WTC11 (cell line): ENCODE data around the gene UBASH3A. TPM values are rescaled to one million over a fixed set of nuclear protein-coding genes. Genes with fewer than 3 reads are reported as not detected.

Experiments used
- ATAC-seq: fragments of 200-7000 bp; cut with Tn5 transposase; 2 replicates; pipeline ENCODE4 v1.10.0; 2021; ENCODE audit warnings: mild to moderate bottlenecking, moderate library complexity
- CTCF ChIA-PET: fragments of 300-600 bp; sonication (Branson Sonifier 250); formaldehyde crosslinking; loops from one replicate; lab custom pipeline; 2021; ENCODE audit warnings: antibody characterized with exemption; lab: Charles Lee
- POLR2A ChIA-PET: fragments of 350-600 bp; sonication (Branson Sonifier 250); formaldehyde crosslinking; loops from one replicate; lab custom pipeline; 2021; ENCODE audit warnings: antibody characterized with exemption; lab: Charles Lee
- DNase-seq: peaks from one replicate; pipeline ENCODE4 v3.0.0; 2021; ENCODE audit warnings: low spot score
- H3K27ac Mint-ChIP-seq: 2 replicates; pipeline ENCODE4 v1.8.0; 2021; ENCODE audit warnings: mixed read lengths
- H3K27me3 Mint-ChIP-seq: 2 replicates; pipeline ENCODE4 v1.8.0; 2021; ENCODE audit warnings: low read depth, mild to moderate bottlenecking, moderate library complexity, mixed read lengths
- H3K36me3 Mint-ChIP-seq: 2 replicates; pipeline ENCODE4 v1.8.0; 2021; ENCODE audit warnings: mixed read lengths
- H3K4me1 Mint-ChIP-seq: 2 replicates; pipeline ENCODE4 v1.8.0; 2022; ENCODE audit warnings: mixed read lengths
- H3K4me3 Mint-ChIP-seq: 2 replicates; pipeline ENCODE4 v1.8.0; 2021; ENCODE audit warnings: mild to moderate bottlenecking, moderate library complexity, mixed read lengths
- H3K9me3 Mint-ChIP-seq: 2 replicates; pipeline ENCODE4 v1.8.0; 2021; ENCODE audit warnings: mixed read lengths
- CREM ChIP-seq: sonication (generic); formaldehyde crosslinking; IDR thresholded peaks from 2 replicates; pipeline ENCODE4 v1.8.1; 2022; ENCODE audit warnings: mild to moderate bottlenecking, missing genetic modification reagents, moderate library complexity
- FOXP1 ChIP-seq: sonication (generic); formaldehyde crosslinking; IDR thresholded peaks from 2 replicates; pipeline ENCODE4 v1.8.0; 2022; ENCODE audit warnings: missing genetic modification reagents, mild to moderate bottlenecking, moderate library complexity, borderline replicate concordance
- GABPB1 ChIP-seq: sonication (generic); formaldehyde crosslinking; IDR thresholded peaks from 2 replicates; pipeline ENCODE4 v1.8.1; 2023; ENCODE audit warnings: mild to moderate bottlenecking, missing genetic modification reagents
- NFATC4 ChIP-seq: fragments of 250-450 bp; sonication (Bioruptor Pico); IDR thresholded peaks from 2 replicates; pipeline ENCODE4 v1.9.0; 2021; ENCODE audit warnings: mild to moderate bottlenecking
- TCF7 ChIP-seq: sonication (generic); formaldehyde crosslinking; IDR thresholded peaks from 2 replicates; pipeline ENCODE4 v1.8.0; 2022; ENCODE audit warnings: mild to moderate bottlenecking, low read depth, missing genetic modification reagents, moderate library complexity
- TEAD1 ChIP-seq: sonication (generic); formaldehyde crosslinking; IDR thresholded peaks from 2 replicates; pipeline ENCODE4 v1.8.0; 2022; ENCODE audit warnings: mild to moderate bottlenecking, missing genetic modification reagents
- ZBTB21 ChIP-seq: sonication (generic); formaldehyde crosslinking; IDR thresholded peaks from 2 replicates; pipeline ENCODE4 v1.8.1; 2023; ENCODE audit warnings: mild to moderate bottlenecking, missing genetic modification reagents, borderline replicate concordance
- ZNF263 ChIP-seq: sonication (generic); formaldehyde crosslinking; IDR thresholded peaks from 2 replicates; pipeline ENCODE4 v1.8.1; 2022; ENCODE audit warnings: low read depth, mild to moderate bottlenecking, moderate library complexity, missing genetic modification reagents
- total RNA-seq: library from RNA; stranded (reverse); gene quantifications from 3 replicates; pipeline ENCODE4 v1.2.3, GENCODE V29; 2021
- TF ChIP-seq, protein P1 (sequence below): sonication (generic); formaldehyde crosslinking; IDR thresholded peaks from 2 replicates; pipeline ENCODE4 v1.8.1; 2022; ENCODE audit warnings: low read depth, mild to moderate bottlenecking, moderate library complexity, missing genetic modification reagents, borderline replicate concordance
- TF ChIP-seq, protein P2 (sequence below): fragments of 250-450 bp; sonication (Bioruptor Pico); IDR thresholded peaks from 2 replicates; pipeline ENCODE4 v1.9.0; 2021; ENCODE audit warnings: mild to moderate bottlenecking
- TF ChIP-seq, protein P3 (sequence below): sonication (generic); formaldehyde crosslinking; IDR thresholded peaks from 2 replicates; pipeline ENCODE4 v1.8.1; 2022; ENCODE audit warnings: mild to moderate bottlenecking, moderate library complexity, missing genetic modification reagents
- TF ChIP-seq, protein P4 (sequence below): fragments of 250-450 bp; sonication (Bioruptor Pico); IDR thresholded peaks from 2 replicates; pipeline ENCODE4 v1.8.0; 2021; ENCODE audit warnings: mild to moderate bottlenecking
- TF ChIP-seq, protein P5 (sequence below): fragments of 250-450 bp; sonication (Bioruptor Pico); IDR thresholded peaks from 2 replicates; pipeline ENCODE4 v1.9.0; 2021; ENCODE audit warnings: mild to moderate bottlenecking
- TF ChIP-seq, protein P6 (sequence below): sonication (generic); formaldehyde crosslinking; IDR thresholded peaks from 2 replicates; pipeline ENCODE4 v1.8.0; 2022; ENCODE audit warnings: mild to moderate bottlenecking, missing genetic modification reagents
- TF ChIP-seq, protein P7 (sequence below): fragments of 250-450 bp; sonication (Bioruptor Pico); conservative IDR thresholded peaks from 2 replicates; pipeline ENCODE4 v1.9.0; 2021; ENCODE audit warnings: mild to moderate bottlenecking
- TF ChIP-seq, protein P8 (sequence below): sonication (generic); formaldehyde crosslinking; IDR thresholded peaks from 2 replicates; pipeline ENCODE4 v1.8.1; 2022; ENCODE audit warnings: mild to moderate bottlenecking, missing genetic modification reagents, moderate library complexity, borderline replicate concordance
- TF ChIP-seq, protein P9 (sequence below): sonication (generic); formaldehyde crosslinking; IDR thresholded peaks from 2 replicates; pipeline ENCODE4 v1.8.1; 2022; ENCODE audit warnings: low read depth, missing genetic modification reagents, borderline replicate concordance
- TF ChIP-seq, protein P10 (sequence below): sonication (generic); formaldehyde crosslinking; conservative IDR thresholded peaks from 2 replicates; pipeline ENCODE4 v1.8.1; 2023; ENCODE audit warnings: mild to moderate bottlenecking, low read depth, missing genetic modification reagents, moderate library complexity
- TF ChIP-seq, protein P11 (sequence below): sonication (generic); formaldehyde crosslinking; IDR thresholded peaks from 2 replicates; pipeline ENCODE4 v1.8.0; 2022; ENCODE audit warnings: mild to moderate bottlenecking, missing genetic modification reagents

UBASH3A gene
- total RNA-seq, 1 experiment from 2014 or later = not detected

DNA sequence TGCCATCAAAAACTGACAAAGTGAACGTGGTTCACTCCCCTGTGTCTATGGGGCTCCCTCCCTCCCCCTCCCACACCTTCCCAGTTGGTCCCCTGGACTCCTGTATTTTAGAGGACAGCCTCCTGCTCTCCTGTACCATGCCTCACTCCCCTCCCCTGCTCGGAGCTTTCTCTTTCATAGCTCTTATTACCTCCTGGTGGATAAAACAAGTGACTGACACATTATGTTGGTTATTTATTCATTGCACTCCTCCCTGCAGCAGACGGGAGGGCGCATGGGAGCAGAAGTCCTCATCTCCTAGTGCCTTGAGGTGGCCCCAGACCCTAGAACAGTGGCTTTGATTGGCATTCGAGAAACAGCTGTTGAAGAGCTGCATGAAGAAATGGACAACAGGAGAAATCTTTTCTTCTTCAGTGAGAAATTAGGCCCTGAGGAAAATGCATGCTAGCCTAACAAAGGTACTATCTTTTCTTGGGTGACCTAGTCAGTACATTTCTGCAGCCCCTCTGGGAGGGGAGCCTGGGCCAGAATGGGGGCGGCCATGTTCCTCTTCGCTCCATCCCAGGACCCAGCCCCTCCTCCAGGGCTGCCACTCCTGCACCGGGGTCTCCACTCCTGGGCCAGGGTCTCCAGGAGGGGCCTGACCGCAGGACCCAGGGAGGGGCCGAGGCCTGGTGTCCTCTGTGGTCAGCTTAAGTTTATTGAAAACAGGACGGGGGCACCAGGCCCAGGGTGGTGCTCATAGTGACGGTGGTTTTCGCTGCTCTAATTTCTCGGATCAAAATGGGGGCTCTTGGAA lies 36.1 kb upstream of the UBASH3A start:
- Mint-ChIP-seq H3K36me3 (no peaks in the 10 kb centered on the region), H3K4me3 (no peak overlapping the region), H3K27ac (no peak overlapping the region; the same call in 1 of the 2 replicates), H3K27me3 (no peaks in the 10 kb centered on the region), H3K9me3 (no peaks in the 10 kb centered on the region), H3K4me1 (peaks cover 8% of the 10 kb centered on the region; the same call in 1 of the 2 replicates)
- no peak for ATAC-seq
- POLR2A ChIA-PET = no interaction called here
- CTCF ChIA-PET = interaction anchor here (1.0 to 2.8 kb wide), 2 partner anchors 14 to 58 kb away, joined by 3 to 19 read pairs; no protein-coding TSS in a partner anchor
- DNase-seq = no peak
- TF ChIP-seq, protein P1, sequence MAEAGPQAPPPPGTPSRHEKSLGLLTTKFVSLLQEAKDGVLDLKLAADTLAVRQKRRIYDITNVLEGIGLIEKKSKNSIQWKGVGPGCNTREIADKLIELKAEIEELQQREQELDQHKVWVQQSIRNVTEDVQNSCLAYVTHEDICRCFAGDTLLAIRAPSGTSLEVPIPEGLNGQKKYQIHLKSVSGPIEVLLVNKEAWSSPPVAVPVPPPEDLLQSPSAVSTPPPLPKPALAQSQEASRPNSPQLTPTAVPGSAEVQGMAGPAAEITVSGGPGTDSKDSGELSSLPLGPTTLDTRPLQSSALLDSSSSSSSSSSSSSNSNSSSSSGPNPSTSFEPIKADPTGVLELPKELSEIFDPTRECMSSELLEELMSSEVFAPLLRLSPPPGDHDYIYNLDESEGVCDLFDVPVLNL (CRISPR knock-in tag) = no peak
- no peak for TF ChIP-seq NFATC4
- TF ChIP-seq, protein P2, sequence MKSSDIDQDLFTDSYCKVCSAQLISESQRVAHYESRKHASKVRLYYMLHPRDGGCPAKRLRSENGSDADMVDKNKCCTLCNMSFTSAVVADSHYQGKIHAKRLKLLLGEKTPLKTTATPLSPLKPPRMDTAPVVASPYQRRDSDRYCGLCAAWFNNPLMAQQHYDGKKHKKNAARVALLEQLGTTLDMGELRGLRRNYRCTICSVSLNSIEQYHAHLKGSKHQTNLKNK = no peak
- TF ChIP-seq TEAD1 (CRISPR knock-in tag) = no peak
- TF ChIP-seq, protein P3, sequence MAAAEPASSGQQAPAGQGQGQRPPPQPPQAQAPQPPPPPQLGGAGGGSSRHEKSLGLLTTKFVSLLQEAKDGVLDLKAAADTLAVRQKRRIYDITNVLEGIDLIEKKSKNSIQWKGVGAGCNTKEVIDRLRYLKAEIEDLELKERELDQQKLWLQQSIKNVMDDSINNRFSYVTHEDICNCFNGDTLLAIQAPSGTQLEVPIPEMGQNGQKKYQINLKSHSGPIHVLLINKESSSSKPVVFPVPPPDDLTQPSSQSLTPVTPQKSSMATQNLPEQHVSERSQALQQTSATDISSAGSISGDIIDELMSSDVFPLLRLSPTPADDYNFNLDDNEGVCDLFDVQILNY (CRISPR knock-in tag) = no peak
- TF ChIP-seq, protein P4, sequence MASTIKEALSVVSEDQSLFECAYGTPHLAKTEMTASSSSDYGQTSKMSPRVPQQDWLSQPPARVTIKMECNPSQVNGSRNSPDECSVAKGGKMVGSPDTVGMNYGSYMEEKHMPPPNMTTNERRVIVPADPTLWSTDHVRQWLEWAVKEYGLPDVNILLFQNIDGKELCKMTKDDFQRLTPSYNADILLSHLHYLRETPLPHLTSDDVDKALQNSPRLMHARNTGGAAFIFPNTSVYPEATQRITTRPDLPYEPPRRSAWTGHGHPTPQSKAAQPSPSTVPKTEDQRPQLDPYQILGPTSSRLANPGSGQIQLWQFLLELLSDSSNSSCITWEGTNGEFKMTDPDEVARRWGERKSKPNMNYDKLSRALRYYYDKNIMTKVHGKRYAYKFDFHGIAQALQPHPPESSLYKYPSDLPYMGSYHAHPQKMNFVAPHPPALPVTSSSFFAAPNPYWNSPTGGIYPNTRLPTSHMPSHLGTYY (CRISPR knock-in tag) = no peak
- TF ChIP-seq, protein P5, sequence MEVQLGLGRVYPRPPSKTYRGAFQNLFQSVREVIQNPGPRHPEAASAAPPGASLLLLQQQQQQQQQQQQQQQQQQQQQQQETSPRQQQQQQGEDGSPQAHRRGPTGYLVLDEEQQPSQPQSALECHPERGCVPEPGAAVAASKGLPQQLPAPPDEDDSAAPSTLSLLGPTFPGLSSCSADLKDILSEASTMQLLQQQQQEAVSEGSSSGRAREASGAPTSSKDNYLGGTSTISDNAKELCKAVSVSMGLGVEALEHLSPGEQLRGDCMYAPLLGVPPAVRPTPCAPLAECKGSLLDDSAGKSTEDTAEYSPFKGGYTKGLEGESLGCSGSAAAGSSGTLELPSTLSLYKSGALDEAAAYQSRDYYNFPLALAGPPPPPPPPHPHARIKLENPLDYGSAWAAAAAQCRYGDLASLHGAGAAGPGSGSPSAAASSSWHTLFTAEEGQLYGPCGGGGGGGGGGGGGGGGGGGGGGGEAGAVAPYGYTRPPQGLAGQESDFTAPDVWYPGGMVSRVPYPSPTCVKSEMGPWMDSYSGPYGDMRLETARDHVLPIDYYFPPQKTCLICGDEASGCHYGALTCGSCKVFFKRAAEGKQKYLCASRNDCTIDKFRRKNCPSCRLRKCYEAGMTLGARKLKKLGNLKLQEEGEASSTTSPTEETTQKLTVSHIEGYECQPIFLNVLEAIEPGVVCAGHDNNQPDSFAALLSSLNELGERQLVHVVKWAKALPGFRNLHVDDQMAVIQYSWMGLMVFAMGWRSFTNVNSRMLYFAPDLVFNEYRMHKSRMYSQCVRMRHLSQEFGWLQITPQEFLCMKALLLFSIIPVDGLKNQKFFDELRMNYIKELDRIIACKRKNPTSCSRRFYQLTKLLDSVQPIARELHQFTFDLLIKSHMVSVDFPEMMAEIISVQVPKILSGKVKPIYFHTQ (CRISPR knock-in tag) = no peak
- TF ChIP-seq ZNF263 (CRISPR knock-in tag) = no peak
- TF ChIP-seq, protein P6, sequence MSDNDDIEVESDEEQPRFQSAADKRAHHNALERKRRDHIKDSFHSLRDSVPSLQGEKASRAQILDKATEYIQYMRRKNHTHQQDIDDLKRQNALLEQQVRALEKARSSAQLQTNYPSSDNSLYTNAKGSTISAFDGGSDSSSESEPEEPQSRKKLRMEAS (CRISPR knock-in tag) = no peak
- TF ChIP-seq, protein P7, sequence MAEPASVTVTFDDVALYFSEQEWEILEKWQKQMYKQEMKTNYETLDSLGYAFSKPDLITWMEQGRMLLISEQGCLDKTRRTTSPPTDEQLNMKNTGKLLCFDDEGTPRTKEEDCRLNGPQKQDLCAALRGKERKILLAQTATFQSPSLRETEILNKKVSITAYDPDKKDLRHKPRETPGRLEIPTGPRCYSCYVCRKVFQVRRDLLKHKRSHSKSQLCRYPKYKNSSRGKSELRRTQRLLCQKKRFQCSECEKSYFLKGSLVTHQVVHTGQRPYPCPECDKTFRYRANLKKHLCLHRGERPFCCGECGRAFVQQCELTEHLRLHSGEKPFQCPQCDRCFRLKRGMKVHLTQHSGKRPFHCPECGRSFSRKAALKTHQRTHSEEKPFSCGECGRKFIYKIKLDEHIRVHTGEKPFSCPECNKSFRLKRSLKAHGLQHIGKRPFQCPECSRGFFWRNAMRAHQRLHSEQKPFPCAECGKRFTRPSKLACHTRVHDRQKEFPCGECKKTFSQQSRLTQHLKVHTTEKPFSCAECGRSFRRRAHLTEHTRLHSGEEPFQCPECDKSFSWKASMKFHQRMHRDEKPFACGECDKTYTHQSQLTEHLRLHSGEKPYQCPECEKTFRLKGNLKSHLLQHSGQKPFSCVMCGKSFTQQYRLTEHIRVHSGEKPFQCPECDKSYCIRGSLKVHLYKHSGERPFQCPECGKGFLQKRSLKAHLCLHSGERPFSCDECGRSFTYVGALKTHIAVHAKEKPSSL (CRISPR knock-in tag) = no peak
- no peak for TF ChIP-seq GABPB1 (CRISPR knock-in tag)
- TF ChIP-seq ZBTB21 (CRISPR knock-in tag) = no peak
- TF ChIP-seq, protein P8, sequence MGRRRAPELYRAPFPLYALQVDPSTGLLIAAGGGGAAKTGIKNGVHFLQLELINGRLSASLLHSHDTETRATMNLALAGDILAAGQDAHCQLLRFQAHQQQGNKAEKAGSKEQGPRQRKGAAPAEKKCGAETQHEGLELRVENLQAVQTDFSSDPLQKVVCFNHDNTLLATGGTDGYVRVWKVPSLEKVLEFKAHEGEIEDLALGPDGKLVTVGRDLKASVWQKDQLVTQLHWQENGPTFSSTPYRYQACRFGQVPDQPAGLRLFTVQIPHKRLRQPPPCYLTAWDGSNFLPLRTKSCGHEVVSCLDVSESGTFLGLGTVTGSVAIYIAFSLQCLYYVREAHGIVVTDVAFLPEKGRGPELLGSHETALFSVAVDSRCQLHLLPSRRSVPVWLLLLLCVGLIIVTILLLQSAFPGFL = no peak
- TF ChIP-seq, protein P9, sequence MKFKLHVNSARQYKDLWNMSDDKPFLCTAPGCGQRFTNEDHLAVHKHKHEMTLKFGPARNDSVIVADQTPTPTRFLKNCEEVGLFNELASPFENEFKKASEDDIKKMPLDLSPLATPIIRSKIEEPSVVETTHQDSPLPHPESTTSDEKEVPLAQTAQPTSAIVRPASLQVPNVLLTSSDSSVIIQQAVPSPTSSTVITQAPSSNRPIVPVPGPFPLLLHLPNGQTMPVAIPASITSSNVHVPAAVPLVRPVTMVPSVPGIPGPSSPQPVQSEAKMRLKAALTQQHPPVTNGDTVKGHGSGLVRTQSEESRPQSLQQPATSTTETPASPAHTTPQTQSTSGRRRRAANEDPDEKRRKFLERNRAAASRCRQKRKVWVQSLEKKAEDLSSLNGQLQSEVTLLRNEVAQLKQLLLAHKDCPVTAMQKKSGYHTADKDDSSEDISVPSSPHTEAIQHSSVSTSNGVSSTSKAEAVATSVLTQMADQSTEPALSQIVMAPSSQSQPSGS (CRISPR knock-in tag) = no peak
- TF ChIP-seq FOXP1 (CRISPR knock-in tag) = no peak
- TF ChIP-seq, protein P10, sequence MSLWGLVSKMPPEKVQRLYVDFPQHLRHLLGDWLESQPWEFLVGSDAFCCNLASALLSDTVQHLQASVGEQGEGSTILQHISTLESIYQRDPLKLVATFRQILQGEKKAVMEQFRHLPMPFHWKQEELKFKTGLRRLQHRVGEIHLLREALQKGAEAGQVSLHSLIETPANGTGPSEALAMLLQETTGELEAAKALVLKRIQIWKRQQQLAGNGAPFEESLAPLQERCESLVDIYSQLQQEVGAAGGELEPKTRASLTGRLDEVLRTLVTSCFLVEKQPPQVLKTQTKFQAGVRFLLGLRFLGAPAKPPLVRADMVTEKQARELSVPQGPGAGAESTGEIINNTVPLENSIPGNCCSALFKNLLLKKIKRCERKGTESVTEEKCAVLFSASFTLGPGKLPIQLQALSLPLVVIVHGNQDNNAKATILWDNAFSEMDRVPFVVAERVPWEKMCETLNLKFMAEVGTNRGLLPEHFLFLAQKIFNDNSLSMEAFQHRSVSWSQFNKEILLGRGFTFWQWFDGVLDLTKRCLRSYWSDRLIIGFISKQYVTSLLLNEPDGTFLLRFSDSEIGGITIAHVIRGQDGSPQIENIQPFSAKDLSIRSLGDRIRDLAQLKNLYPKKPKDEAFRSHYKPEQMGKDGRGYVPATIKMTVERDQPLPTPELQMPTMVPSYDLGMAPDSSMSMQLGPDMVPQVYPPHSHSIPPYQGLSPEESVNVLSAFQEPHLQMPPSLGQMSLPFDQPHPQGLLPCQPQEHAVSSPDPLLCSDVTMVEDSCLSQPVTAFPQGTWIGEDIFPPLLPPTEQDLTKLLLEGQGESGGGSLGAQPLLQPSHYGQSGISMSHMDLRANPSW (CRISPR knock-in tag) = no peak
- TF ChIP-seq CREM (CRISPR knock-in tag) = no peak
- TF ChIP-seq, protein P11, sequence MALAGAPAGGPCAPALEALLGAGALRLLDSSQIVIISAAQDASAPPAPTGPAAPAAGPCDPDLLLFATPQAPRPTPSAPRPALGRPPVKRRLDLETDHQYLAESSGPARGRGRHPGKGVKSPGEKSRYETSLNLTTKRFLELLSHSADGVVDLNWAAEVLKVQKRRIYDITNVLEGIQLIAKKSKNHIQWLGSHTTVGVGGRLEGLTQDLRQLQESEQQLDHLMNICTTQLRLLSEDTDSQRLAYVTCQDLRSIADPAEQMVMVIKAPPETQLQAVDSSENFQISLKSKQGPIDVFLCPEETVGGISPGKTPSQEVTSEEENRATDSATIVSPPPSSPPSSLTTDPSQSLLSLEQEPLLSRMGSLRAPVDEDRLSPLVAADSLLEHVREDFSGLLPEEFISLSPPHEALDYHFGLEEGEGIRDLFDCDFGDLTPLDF (CRISPR knock-in tag) = no peak
- no peak for TF ChIP-seq TCF7
